GM18498 (cell line): ENCODE measurements around the gene PALMD.

Source experiments
- ATAC-seq: cut with Tn5 transposase; IDR thresholded peaks from one replicate; pipeline ENCODE4 v1.9.1; 2021; ENCODE audit warnings: mild to moderate bottlenecking, moderate library complexity; ENCODE audit not compliant: unreplicated experiment

Gene PALMD

DNA sequence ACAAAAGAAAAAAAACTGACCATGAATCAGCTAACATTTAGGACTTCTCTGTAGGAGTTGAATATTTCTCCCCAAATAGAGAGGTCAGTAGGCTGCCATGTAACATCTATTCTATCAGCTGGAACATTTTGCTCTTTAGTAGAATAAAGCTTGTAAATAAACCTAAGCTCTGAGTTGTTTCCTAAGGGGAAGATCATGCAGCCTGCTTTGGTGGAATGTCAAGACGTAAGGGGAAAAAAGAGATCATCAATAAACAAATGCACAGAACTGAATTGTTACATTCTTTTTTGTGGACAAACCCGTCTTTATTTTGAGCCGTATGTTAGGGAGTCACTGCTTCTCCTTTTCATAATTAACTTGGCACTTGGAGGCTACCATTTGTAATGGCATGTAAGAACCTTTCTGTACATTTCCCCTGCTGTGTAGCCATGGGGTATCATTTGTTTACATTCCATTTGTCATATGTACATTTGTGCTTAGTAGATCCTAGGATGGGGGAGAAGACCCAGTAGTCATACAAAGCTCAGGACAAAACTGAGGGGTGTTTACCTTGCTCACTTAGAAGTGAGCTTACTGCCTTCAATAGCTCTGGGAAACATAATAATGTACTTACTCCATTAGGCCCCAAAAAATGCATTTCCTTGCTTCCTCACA, 10.8 kb upstream of the PALMD start:
- ATAC-seq = no peak

DNA sequence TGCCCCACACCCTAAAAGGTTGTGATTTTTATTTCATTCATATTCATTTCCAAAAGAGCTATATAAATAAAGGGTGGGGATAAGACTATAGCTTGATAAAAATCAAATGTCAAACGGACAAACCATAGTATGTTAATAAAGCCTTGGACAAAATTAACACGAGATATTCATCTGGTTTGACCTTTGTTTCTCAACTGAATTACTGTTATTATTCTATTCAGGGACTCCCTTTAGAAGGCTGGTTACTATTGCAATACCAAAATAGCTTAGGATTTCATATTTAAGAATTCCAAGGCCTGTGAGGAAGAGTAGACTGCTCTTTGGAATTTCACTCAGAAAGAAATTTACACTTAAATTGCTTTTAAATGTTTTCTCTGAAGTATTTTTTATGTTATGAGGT, 10.2 kb upstream of the PALMD start:
- no peak for ATAC-seq

DNA sequence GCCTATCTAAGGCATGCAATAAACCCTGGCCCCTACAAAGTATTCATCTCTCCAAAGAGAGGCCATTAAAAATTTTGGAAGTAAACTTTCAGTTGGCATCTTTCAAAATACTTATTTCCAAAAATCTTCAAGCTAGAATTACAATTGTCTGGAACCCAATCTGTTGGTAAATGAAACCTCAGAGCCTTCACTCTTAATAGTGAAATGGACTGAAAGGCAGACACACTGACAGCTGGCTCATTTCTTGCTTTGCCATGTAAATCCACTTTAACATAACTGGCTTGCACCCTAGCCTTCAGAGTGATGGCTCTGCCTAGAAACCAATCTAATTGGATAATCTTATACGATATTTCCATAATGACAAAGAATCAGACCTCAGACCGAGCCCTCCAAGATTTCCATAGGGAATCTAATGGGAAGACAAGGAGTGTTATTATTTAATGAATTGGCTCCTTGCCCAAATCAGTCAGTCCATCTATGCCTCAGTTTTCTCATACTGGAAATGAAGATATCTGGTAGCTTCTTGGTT, 9.2 kb upstream of the PALMD start:
- ATAC-seq = no peak

DNA sequence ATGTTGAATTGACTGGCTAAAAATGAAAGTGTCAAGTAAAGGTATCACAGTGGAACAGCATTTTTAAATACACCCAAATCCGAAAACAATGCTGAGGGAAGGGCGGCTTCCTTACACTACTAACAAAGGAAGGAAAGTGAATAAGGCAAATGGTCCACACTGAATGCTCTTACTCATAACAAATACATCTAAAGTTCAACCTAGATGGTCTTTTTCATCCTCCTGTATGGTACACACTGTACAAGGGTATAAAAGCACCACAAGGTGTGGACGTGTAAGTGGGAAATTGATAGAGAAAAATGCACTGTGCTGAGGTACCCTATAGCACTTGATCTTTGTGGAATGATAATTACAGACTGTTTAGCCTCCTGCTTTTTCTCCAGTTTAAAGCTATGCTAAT, 7.1 kb upstream of the PALMD start:
- no peak for ATAC-seq

DNA sequence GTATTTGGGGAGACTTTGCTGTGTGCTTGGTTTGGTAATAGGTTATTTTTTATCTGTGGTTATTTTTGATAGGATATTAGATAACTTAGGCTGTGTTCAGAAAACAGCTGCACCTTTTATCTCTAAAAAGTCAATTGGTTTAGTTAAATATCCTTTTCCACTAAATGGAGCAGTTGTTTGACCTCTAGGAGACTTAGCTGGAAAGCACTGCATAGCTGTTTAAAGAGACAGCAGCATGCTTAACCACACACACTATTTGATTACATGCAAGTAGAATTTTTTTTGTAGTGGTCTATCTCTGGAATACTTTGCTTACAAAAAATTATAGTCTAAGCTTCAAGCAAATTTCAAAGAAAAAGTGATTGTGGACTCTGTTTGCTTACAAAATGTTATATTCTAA, 6.5 kb upstream of the PALMD start:
- no peak for ATAC-seq

DNA sequence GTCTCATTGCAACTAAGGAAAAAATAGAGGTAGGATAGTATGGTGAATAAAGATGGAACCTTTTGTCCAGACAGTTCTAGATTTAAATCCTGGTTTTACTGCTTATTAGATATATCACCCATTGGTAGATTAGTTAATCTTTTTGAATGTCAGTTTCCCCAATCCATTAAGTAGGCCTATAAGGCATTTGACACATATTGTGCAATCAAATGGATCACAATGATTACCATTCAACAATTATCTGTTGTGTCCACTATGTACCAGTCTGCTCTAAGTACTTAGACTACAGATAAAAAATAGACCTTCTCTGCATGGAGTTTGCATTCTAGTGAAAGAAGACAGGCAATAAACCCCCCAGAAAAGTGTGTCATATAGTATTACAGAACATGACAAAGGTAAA, 6.0 kb upstream of the PALMD start:
- ATAC-seq = no peak

DNA sequence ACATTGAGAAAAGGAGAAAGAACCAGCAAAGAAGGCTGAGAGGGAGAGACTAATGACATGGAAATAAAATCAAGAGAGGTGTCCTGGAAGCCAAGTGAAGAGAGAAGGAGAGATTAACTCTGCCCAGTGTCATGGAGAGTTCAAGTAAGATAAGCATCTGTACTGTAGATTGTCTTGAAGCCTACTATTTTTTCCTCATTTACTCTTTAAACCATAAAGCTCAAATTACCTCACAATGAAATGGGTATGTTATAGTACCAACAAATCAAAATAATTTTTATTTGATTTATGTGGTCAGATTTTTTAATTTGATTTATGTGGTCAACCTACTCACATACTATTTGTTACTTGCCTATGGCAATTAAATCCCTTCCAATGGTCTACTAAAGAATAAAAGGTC, 5.2 kb upstream of the PALMD start:
- ATAC-seq = no peak

DNA sequence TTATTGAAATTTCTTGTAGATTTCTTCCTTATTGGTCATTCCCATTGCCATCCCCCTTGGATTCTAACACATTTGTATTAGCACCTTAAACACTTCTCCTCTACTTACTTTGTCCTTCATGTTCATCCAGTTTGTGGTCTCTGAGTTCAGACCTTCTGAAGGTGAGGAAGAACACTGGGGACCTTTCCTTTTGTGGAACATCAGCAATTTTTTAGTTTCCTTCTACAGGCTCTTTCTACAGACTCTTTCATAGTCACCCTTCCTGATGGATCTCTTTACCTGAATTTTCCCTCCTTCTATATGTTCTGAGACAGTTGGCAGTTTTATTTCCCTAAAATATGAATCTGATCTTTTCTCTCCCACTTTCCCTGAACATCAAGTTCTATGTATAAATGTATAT, 4.4 kb upstream of the PALMD start:
- no peak for ATAC-seq

DNA sequence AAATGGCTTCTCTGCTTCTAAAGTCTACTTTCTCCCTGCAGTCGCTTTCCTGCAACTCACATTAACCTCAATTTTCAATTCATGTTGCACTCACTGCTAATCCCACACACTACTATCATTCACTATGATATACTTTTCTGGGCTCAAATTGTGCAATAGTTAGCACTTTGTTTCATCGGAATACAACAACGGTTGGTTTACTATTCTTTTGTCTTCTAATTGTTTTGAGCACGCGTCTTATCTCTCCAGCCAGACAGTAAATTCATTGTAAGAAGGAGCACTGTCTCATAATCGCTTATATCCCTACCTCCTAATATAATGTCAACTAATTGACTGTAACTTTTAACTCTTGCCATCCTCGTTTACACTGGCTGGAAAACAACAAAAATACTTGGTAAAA, 3.9 kb upstream of the PALMD start:
- no peak for ATAC-seq

DNA sequence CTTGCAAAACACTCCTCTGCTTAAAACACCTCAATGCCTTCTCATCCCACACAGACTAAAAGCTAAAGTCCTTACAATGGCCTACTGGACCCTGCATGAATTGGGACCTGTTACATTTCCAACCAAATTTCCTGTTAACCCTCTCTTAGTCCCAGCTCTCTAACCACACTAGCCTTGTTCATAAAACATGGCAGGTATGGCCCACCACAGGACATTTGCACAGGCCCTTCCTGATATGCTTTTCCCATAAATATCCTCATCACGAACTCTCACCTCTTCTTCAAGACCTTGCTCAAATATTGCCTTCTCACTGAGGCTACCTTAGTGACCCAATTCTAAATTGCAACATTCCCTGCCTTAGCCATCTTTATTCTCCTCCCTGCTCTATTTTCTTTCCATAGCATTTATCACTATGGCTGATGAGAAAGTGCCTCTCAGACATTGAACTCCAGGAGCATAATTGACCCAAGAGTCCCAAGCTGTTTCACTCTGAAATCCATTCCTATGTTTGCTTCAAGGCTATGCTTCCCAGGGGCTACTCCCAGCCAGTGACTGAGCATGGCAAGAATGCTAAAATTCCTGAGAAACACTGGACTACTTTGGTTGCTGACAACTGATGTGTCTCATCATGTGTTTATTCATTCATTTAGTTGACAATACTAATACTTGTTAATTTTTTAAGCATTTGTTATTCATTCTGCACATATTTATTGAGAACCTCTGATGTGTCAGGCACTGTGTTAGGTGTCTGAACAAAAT, 2.7 kb upstream of the PALMD start:
- ATAC-seq = no peak

DNA sequence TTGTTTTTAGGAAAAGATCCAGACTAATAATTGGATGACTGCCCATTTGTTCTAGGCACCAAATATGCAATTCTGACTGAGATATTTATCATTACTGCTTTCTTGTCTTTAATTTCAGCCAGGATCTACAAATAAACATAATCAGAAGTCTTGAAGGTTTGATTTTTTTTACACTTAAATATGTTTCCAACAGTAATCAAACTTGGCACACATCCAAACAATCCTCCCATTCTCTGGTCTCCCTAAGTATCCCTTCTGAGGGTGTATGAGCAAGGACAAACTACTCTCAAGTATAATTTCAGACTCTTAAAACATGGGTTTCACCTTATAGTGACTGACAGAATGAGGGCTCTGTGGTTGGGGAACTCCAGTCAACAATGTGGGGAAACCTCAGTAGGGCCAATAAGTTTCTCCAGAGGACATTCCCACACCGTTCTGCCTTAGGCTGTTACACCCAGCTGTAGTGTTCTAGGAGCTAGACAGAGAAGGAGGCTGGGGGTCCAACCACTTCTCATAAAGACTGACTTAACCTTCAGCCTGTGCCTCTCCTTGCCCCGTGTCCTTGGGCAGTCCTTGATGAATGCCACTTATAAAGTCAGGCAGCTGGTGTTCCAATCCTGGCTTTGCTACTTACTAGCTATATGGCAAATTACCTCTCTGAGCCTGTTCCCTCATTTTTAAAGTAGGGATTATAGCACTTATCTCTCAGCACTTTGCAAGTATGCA, 1.5 kb upstream of the PALMD start:
- ATAC-seq = no peak

DNA sequence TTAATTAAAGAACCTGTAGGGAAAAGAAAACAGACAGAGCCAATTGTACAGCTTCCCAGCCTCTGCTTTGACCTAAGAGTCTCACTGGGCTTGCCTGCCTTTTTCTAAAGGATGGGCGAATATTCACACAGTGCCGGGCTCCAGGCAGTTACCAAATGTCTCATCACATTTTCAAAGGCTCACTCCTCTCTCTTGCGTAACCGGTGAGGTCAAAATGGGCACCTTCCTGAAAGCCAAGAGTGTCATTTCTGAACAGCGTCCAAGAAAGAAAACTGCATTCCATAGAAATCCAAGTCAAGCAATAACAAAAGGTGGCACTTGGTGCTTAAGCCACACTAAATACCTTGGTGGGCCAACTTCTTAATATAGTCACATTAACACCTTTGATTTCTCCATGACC, 710 bp upstream of the PALMD start:
- no peak for ATAC-seq

DNA sequence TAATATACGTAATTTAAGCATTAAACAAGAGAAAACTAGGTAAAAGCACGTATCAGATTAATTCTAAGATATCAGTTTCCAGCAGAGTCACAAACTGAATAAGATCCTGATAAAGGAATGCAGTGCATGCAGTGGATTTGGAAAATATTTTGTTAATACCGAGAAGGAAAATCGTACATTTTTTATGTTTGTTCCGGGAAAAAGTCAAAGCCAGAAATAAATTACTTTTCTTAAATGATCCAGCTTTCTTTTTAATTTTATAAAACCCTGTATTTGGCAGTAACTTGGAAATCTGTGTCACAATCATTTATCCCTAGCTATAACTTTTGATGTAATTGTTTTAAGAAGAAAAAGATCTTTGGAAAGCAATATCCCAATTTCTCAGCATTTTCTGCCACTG, 955 bp downstream of the PALMD start:
- ATAC-seq = no peak

DNA sequence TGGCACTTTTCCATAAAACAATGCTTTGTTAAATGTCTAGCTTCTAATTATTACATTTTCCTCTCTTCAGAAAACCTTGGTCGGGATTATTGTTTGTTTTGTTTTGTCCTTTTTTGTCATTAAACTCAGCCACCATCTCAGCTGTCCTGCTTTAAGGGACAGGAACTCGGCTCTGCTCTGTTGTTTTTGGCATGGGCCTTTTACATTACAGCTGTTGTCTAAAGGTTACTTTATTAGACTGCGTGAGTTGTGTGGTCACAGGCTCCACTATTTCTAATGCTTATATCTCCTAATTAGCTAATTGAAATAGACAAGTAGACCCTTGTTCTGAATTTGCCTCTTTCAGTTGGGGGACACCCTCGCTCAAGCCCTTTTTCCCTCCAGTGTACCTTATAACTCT, 1.6 kb downstream of the PALMD start:
- no peak for ATAC-seq

DNA sequence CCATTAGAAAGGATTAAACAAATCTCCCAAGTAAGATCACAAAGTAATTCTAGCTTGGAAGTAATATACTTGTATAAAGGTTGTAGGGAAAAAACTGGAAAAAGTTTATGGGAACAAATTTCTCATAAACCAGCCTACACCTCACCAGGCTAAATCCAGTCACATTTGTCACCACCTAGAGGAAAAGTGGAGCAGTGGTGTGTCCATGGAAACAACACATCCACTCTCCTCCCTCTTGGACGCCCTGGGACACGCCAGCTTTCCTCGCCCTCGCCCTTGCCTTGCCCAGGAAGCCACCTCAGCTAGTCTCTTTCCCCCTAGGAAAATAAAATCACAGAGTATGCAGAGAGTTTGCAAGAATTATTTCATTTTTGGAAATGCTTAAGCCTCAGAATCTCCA, 2.2 kb downstream of the PALMD start:
- no peak for ATAC-seq

DNA sequence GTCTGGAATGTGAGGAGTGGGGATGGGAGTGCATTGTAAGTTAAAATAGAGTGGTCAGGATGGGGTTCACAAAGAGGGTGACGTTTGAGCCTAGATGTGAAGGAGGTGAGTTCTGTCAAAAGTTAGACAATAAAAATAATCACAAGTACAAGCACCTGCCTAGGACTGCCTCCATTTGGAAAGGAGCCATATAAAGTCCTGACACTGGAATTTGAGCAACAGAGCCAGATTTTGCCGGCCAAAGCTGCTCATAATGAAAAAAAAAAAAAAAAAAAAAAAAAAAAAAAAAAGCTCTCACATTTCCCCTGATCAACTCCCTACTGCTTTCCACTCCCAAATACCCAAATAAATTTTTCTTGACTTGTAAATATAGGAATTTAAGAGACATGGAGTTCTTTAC, 4.1 kb downstream of the PALMD start:
- no peak for ATAC-seq

DNA sequence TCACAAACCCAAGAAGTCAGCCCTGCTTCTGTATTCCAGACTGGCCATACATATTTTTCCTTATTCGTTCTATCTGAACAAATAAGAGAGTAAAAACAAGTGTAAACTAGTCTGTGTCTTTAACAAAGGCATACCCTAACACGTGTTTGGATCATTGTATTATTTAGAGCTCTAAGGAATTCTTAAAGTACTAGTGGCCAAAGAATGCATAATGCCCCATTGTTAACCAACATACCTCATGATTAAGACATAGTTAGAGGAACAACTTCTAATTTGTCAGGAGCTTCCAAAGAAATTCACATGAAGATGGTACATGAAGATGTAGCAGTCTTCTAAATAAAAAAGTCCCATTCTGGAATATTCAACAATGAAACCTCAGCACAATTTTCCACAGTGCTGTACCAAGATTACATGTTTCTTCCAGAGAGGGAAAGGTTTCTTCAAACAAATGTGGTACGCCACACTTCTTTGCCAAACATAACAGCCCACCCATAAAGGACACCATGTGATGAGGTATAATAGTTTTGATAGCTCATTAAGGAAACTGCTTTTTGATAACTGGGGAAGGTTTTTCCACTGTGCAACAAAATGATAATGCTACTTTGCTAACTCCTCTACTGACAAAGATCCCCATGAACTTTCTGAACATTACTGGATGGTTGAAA, 5.0 kb downstream of the PALMD start:
- ATAC-seq = no peak

DNA sequence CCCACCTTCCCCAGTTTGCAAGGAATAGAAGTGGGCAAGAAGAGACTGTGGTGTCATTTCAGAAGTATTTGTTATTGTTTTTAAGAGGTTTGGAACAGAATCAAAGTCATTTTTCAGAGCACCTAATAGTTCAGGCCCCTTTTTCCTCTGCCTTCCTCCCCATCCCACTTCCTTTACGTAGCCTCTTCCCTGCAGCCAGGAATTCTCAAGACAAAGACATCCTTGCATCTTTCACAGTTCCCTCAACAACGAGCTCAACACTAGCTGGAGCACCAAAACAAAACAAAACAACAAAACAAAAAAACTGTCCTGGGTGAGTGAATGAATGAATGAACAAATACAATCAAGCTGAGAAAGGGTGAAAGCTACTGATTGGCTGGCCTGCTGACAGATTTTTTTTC, 7.0 kb downstream of the PALMD start:
- ATAC-seq = no peak

DNA sequence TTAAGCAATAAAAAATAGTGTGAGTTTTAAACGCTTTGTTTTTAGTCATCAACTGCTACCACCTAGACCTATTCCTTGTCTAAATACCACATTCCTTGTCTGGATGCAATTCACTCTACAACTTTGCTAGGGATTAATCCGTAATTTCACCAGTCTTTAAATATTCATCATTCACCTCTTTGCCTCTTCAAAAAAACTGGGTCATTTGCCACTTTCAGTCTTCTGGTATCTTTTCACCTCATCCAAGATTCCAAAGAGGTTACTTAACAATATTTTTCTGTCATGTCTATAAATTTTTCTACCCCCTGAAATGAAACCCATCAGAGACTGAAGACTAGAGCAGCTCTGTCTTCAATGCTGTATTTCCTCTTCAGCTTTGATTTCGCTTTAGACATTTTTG, 9.5 kb downstream of the PALMD start:
- ATAC-seq = no peak

DNA sequence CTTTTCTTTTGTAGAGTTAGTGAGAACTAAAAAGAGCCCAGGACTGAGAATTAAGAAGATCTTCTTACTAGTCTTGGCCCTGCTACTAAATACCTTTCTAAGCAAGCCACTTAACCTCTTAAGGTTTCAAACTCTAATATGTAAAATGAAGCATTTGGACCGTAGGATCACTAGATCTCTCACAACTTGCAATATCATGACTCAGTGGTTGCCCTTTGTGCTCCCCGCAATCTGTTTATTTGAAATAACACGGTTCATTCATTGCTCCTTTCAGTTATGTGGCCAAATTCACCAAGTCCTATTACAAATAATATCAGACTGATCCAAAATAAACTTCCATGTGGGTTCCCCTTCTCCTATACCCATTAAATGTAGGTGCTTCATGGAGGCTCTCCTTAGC, 10.8 kb downstream of the PALMD start:
- ATAC-seq = no peak

DNA sequence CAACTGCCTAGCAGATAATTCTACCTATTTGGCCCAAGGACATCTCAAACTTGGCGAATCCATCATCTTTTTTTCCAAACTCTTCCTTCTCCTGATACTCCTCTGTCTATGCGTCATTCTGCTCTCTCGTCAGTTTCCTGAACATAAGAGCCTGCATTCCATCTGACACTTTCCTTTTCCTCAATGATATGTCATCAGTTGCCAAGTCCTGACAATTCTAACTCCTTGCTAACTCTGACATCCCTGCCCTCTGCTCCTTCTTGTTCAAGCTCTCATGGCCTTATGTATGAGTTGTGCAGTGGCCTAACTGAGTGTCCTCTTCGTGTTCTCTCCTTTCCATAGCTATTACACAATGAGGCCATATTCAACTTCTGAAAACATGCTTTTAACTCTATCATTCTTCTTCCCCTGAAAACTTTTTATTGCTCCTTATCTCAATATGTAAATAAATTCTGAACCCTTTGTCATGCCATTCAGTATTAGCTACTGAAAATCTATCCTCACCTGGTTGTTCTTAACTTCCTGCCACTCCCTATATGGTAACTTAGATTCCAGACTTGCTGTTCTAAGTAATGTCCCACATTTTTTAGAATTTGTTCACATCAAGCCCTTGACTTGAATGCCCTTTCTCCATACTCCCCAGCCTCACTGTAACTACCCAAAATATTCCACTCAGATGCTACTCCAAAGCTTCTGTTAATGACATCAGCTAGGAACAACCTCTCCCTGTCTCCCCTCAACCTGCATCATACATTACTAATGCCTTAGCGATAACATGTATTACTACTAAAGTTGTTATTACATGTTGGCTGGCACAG, 11.5 kb downstream of the PALMD start:
- no peak for ATAC-seq
